G401.6 (cell line): ENCODE measurements around the gene RTRAF.

ENCODE experiments used
- FAIRE-seq: peaks from 2 replicates; lab custom pipeline; 2012; peaks lifted over from hg19 to GRCh38; lab: Jason Lieb, UNC

Gene RTRAF

GRCh38 chr14:51989293-51990234 is at the start of gene RTRAF:
RTRAF (plus strand) TSS chr14:51989546; CDS start chr14:51989640, 94 bp downstream.
- peak; percentile 94 for FAIRE-seq

- FAIRE-seq = no peak
Observed at GRCh38 chr14:51939755-51940301, 49.5 kb upstream of the RTRAF start.

- FAIRE-seq = no peak
Observed at GRCh38 chr14:51942971-51943370, 46.4 kb upstream of the RTRAF start.

- no peak for FAIRE-seq
Observed at GRCh38 chr14:51950007-51950406, 39.3 kb upstream of the RTRAF start.

GRCh38 chr14:51951656-51952055 is 37.7 kb upstream of the RTRAF start:
- FAIRE-seq = no peak

- FAIRE-seq = no peak
Observed at GRCh38 chr14:51954031-51954430, 35.3 kb upstream of the RTRAF start.

- FAIRE-seq = no peak
Observed at GRCh38 chr14:51954657-51955056, 34.7 kb upstream of the RTRAF start.

- FAIRE-seq = no peak
Observed at GRCh38 chr14:51957950-51958349, 31.4 kb upstream of the RTRAF start.

GRCh38 chr14:51959928-51960327 is 29.4 kb upstream of the RTRAF start:
- no peak for FAIRE-seq

- no peak for FAIRE-seq
Observed at GRCh38 chr14:51960866-51961265, 28.5 kb upstream of the RTRAF start.

- FAIRE-seq = no peak
Observed at GRCh38 chr14:51962711-51963110, 26.6 kb upstream of the RTRAF start.

- FAIRE-seq = no peak
Observed at GRCh38 chr14:51963286-51963685, 26.1 kb upstream of the RTRAF start.

GRCh38 chr14:51967521-51967920 is 21.8 kb upstream of the RTRAF start:
- no peak for FAIRE-seq

GRCh38 chr14:51969852-51970540 is 19.4 kb upstream of the RTRAF start:
- FAIRE-seq = no peak

GRCh38 chr14:51972566-51972965 is 16.8 kb upstream of the RTRAF start:
- no peak for FAIRE-seq

GRCh38 chr14:51977075-51977474 is 12.3 kb upstream of the RTRAF start:
- FAIRE-seq = no peak

GRCh38 chr14:51978681-51979085 is 10.7 kb upstream of the RTRAF start:
- FAIRE-seq = no peak

- peak; percentile 82 for FAIRE-seq
Observed at GRCh38 chr14:51979088-51979709, 10.1 kb upstream of the RTRAF start.

GRCh38 chr14:51981218-51981854 is 8.0 kb upstream of the RTRAF start:
- FAIRE-seq = no peak

GRCh38 chr14:51988221-51988620 is 1.1 kb upstream of the RTRAF start:
- FAIRE-seq = no peak

GRCh38 chr14:51990488-51990887 is 1.1 kb downstream of the RTRAF start:
- no peak for FAIRE-seq

GRCh38 chr14:51993285-51993920 is 4.1 kb downstream of the RTRAF start:
- no peak for FAIRE-seq
